ENCODE measurements around the gene TRAM2. TPM values are rescaled to one million over a fixed set of nuclear protein-coding genes. Genes with fewer than 3 reads are reported as not detected.

TRAM2 gene
- total RNA-seq, 1 experiment from 2014 or later = 21.2 TPM

DNA sequence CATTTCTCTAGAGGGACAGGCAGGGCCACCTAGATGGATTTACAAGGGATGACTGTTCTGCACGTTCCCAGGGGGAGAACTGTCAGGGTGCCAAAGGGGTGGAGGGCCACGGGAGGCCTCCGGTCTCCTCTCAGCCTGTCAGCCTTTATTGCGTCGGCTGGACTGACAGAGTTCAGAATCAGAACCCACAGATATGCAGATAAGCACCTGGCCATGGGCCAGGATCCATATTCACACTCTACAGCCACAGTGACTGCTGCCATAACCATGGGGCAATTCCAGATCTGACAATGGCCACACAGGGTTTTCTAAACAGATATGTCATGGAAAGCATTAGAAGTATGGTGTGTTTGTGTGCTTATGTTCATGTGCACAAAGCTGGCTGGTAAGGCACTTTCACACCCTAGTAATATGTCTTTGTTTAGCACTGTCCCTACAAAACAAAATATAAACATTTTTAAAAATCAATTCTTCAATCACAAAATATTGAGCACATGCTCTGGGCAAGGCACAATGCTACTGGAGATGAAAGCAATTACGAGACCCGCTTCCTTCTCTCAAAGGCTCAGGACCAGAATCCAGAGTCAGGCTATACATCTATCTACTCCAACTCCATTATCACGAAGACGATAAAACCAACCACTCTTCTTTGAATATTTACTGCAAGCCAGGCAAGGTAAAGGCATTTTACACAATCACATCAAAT, 29.1 kb downstream of the TRAM2 start:
- H3K9me3 Mint-ChIP-seq = no peaks in the 10 kb centered on the region
- Histone ChIP-seq H3K4me2 (ENCODE audit: insufficient read depth, insufficient read length, low read length) (no peak overlapping the region), H2BK12ac (ENCODE audit: insufficient read length, low read depth, low read length) (no peak overlapping the region), H4K91ac (ENCODE audit: insufficient read length, low read depth, low read length) (no peak overlapping the region), H3K27me3 (ENCODE audit: insufficient read depth, low read length) (no peaks in the 10 kb centered on the region), H3K56ac (ENCODE audit: insufficient read length, low read depth, low read length) (no peak overlapping the region), H3K14ac (ENCODE audit: insufficient read depth, low read length) (no peak overlapping the region), H4K20me1 (ENCODE audit: control insufficient read depth, insufficient read depth, insufficient read length) (no peaks in the 10 kb centered on the region), H3K4ac (ENCODE audit: low read depth, low read length) (no peak overlapping the region), H3K79me1 (ENCODE audit: insufficient read depth, low read depth, low read length, poor library complexity, severe bottlenecking) (no peaks in the 10 kb centered on the region), H3K27ac (ENCODE audit: insufficient read length, low read depth, low read length) (no peak overlapping the region), H2BK120ac (ENCODE audit: low read depth, low read length, poor library complexity, severe bottlenecking) (no peak overlapping the region), H2BK20ac (ENCODE audit: low read depth, low read length, poor library complexity, severe bottlenecking) (no peak overlapping the region), H3K9ac (ENCODE audit: extremely low read depth, insufficient read length, low read length) (no peak overlapping the region), H3T11ph (ENCODE audit: low read length) (no peak overlapping the region), H2BK5ac (ENCODE audit: insufficient read length, low read length) (no peak overlapping the region), H3K23ac (ENCODE audit: insufficient read length, low read depth, low read length) (no peak overlapping the region), H3K79me2 (ENCODE audit: insufficient read depth, low read length) (peaks cover 8% of the 10 kb centered on the region; the same call in 1 of the 2 replicates), H4K5ac (ENCODE audit: insufficient read length, low read depth, low read length) (no peak overlapping the region), H2AFZ (ENCODE audit: low read length) (no peak overlapping the region), H3K23me2 (ENCODE audit: insufficient read length, low read depth, low read length, poor library complexity, severe bottlenecking) (no peaks in the 10 kb centered on the region), H2BK15ac (ENCODE audit: low read depth, low read length) (no peak overlapping the region), H2AK5ac (ENCODE audit: insufficient read length, low read length) (no peak overlapping the region), H4K8ac (replicated peaks; ENCODE audit: insufficient read length, low read depth, low read length) (no peak overlapping the region), H3K9me3 (ENCODE audit: control insufficient read depth, low read depth, low read length) (no peaks in the 10 kb centered on the region), H3K4me1 (ENCODE audit: insufficient read depth, low read length) (peaks cover 12% of the 10 kb centered on the region), H3K18ac (ENCODE audit: insufficient read length, low read depth, low read length) (no peak overlapping the region)
- peaks cover 60 to 65% of the 10 kb centered on the region in 2 experiments for H3K4me1 Mint-ChIP-seq
- TF ChIP-seq, protein P1, sequence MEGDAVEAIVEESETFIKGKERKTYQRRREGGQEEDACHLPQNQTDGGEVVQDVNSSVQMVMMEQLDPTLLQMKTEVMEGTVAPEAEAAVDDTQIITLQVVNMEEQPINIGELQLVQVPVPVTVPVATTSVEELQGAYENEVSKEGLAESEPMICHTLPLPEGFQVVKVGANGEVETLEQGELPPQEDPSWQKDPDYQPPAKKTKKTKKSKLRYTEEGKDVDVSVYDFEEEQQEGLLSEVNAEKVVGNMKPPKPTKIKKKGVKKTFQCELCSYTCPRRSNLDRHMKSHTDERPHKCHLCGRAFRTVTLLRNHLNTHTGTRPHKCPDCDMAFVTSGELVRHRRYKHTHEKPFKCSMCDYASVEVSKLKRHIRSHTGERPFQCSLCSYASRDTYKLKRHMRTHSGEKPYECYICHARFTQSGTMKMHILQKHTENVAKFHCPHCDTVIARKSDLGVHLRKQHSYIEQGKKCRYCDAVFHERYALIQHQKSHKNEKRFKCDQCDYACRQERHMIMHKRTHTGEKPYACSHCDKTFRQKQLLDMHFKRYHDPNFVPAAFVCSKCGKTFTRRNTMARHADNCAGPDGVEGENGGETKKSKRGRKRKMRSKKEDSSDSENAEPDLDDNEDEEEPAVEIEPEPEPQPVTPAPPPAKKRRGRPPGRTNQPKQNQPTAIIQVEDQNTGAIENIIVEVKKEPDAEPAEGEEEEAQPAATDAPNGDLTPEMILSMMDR (conservative IDR thresholded peaks at IDR 0.05) = no peak
- DNase-seq = no peak
- H3K27ac Mint-ChIP-seq = peak overlapping the region in 1 of 3 experiments; percentile 3; a peak in 1 of 7 replicates
- no peak overlapping the region for H3K4me3 Mint-ChIP-seq
- no CpG with 5 or more reads among the region's 9 CpGs for WGBS (ENCODE audit: extremely low coverage, insufficient read length, low lambda C conversion rate)
- no peaks in the 10 kb centered on the region for H3K27me3 Mint-ChIP-seq (ENCODE audit: low read depth)
- no peaks in the 10 kb centered on the region for H3K36me3 Mint-ChIP-seq (ENCODE audit: insufficient read depth in 1 of 3, low read depth in 3 of 3)

Data from H9 (cell line).